Measurements from ENCODE around the gene TMEM18.
A peak's percentile ranks its signal among the peaks of the same experiment; 100 is the strongest.

TMEM18 gene

GRCh38 chr2:634636-635388, 42.4 kb downstream of the TMEM18 start:
- Mint-ChIP-seq H3K27ac (no peak overlapping the region), H3K36me3 (no peaks in the 10 kb centered on the region), H3K27me3 (peaks cover 2% of the 10 kb centered on the region), H3K4me3 (no peak overlapping the region), H3K4me1 (peaks cover 3% of the 10 kb centered on the region), H3K9me3 (peaks cover 2% of the 10 kb centered on the region)
- ATAC-seq (ENCODE audit: low read depth) (no peak), DNase-seq (ENCODE audit: low spot score in 2 of 2) (no peak)

- Mint-ChIP-seq H3K36me3 (no peaks in the 10 kb centered on the region), H3K27me3 (peaks cover 2% of the 10 kb centered on the region)
These were observed 43.2 kb downstream of the TMEM18 start for GRCh38 chr2:634041-634440.

GRCh38 chr2:633371-633770, 43.8 kb downstream of the TMEM18 start:
- H3K9me3 Mint-ChIP-seq: peaks cover 2% of the 10 kb centered on the region
- ATAC-seq (ENCODE audit: low read depth): no peak
- no peak overlapping the region for H3K4me3 Mint-ChIP-seq
- H3K36me3 Mint-ChIP-seq: no peaks in the 10 kb centered on the region
- H3K27me3 Mint-ChIP-seq: peaks cover 2% of the 10 kb centered on the region
- DNase-seq (ENCODE audit: low spot score in 2 of 2): peak in 1 of 2 donors; percentile 3
- H3K4me1 Mint-ChIP-seq: peaks cover 3% of the 10 kb centered on the region
- H3K27ac Mint-ChIP-seq: no peak overlapping the region

More at GRCh38 chr2:634041-634440, 43.2 kb downstream of the TMEM18 start:
- H3K4me3 Mint-ChIP-seq: no peak overlapping the region
- peaks cover 3% of the 10 kb centered on the region for H3K4me1 Mint-ChIP-seq
- DNase-seq (ENCODE audit: low spot score in 2 of 2): no peak
- ATAC-seq (ENCODE audit: low read depth): no peak
- no peak overlapping the region for H3K27ac Mint-ChIP-seq
- H3K9me3 Mint-ChIP-seq: peaks cover 2% of the 10 kb centered on the region

DNA sequence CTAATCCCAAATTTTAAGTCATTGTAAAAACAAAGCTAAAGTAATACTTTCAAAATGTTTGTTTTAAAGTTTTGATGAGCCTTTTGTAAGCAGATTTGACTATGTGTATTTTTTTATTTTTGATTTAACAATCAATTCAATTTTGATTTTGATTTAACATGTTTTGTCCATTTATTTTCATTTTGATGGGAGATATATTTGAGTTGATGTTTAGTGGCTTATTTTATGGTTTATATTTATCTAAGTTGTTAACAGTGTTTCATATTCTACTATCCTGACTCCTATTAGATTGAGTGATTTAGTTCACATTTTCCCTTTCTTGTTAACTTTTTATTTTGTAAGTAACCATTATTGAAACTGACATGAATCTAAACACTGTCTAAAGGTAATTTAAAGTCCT, 44.7 kb downstream of the TMEM18 start:
- Mint-ChIP-seq H3K27me3 (peaks cover 4% of the 10 kb centered on the region), H3K4me1 (peaks cover 3% of the 10 kb centered on the region), H3K9me3 (peaks cover 2% of the 10 kb centered on the region), H3K27ac (no peak overlapping the region), H3K36me3 (no peaks in the 10 kb centered on the region), H3K4me3 (no peak overlapping the region)
- ATAC-seq (ENCODE audit: low read depth): no peak
- no peak for DNase-seq (ENCODE audit: low spot score in 2 of 2)

DNA sequence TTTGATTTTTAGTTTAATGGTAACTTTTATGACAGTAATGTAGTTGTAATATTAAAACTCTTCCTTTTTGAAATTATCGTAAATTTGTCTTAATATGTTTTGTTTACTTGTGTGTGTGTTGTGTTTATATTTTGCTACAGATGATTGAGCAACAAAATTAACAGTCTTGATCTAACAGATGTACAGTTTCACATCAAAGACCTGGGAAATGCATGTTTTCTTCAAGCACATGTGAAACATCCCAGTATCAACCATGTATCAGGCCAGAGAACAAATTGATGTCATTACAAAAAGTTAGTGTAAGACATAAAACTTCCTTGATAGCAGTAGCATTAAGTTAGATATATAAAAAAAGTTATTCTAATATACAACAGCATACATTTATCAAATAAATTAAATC, 45.5 kb downstream of the TMEM18 start:
- Mint-ChIP-seq H3K27me3 (peaks cover 4% of the 10 kb centered on the region), H3K36me3 (no peaks in the 10 kb centered on the region), H3K27ac (no peak overlapping the region), H3K9me3 (peaks cover 2% of the 10 kb centered on the region), H3K4me3 (no peak overlapping the region), H3K4me1 (no peaks in the 10 kb centered on the region)
- ATAC-seq (ENCODE audit: low read depth) (no peak), DNase-seq (ENCODE audit: low spot score in 2 of 2) (no peak)

GRCh38 chr2:630451-631320, 46.5 kb downstream of the TMEM18 start:
- Mint-ChIP-seq H3K36me3 (no peaks in the 10 kb centered on the region), H3K9me3 (peaks cover 2% of the 10 kb centered on the region), H3K27me3 (peaks cover 4% of the 10 kb centered on the region), H3K4me3 (no peak overlapping the region), H3K27ac (no peak overlapping the region), H3K4me1 (no peaks in the 10 kb centered on the region)
- no peak for DNase-seq (ENCODE audit: low spot score in 2 of 2)
- no peak for ATAC-seq (ENCODE audit: low read depth)

- Mint-ChIP-seq H3K36me3 (no peaks in the 10 kb centered on the region), H3K27me3 (peaks cover 4% of the 10 kb centered on the region), H3K9me3 (peaks cover 2% of the 10 kb centered on the region), H3K4me3 (no peak overlapping the region), H3K27ac (no peak overlapping the region), H3K4me1 (no peaks in the 10 kb centered on the region)
- ATAC-seq (ENCODE audit: low read depth): no peak
- DNase-seq (ENCODE audit: low spot score in 2 of 2): no peak
These were observed 47.2 kb downstream of the TMEM18 start for GRCh38 chr2:629961-630360.

GRCh38 chr2:628651-629050, 48.6 kb downstream of the TMEM18 start:
- Mint-ChIP-seq H3K27ac (no peak overlapping the region), H3K27me3 (peaks cover 4% of the 10 kb centered on the region), H3K9me3 (peaks cover 2% of the 10 kb centered on the region), H3K4me1 (no peaks in the 10 kb centered on the region), H3K36me3 (no peaks in the 10 kb centered on the region), H3K4me3 (no peak overlapping the region)
- DNase-seq (ENCODE audit: low spot score in 2 of 2): no peak
- no peak for ATAC-seq (ENCODE audit: low read depth)

GRCh38 chr2:627926-628560, 49.2 kb downstream of the TMEM18 start:
- peaks cover 4% of the 10 kb centered on the region for H3K27me3 Mint-ChIP-seq
- ATAC-seq (ENCODE audit: low read depth): no peak
- DNase-seq (ENCODE audit: low spot score in 2 of 2): no peak
- no peak overlapping the region for H3K4me3 Mint-ChIP-seq
- peaks cover 2% of the 10 kb centered on the region for H3K9me3 Mint-ChIP-seq
- H3K4me1 Mint-ChIP-seq: no peaks in the 10 kb centered on the region
- H3K36me3 Mint-ChIP-seq: no peaks in the 10 kb centered on the region
- no peak overlapping the region for H3K27ac Mint-ChIP-seq

DNA sequence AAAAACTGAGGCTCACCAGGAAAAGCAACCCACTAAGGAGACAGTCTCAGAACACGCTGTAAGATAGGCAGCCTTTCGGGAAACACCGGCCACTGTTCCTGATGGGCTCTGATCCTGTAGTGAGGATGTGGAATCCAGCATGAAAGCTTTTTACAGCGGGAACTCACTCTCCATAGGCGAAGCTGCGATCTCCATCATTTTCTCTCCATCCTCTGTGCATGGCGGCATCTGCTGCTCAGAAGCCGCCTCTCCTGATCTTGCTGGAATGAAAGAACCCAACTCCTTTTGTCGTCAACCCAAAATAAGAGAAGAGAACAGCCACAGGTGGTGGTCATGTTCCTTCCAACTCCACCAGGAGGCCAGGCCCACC, 49.9 kb downstream of the TMEM18 start:
- Mint-ChIP-seq H3K9me3 (peaks cover 2% of the 10 kb centered on the region), H3K36me3 (no peaks in the 10 kb centered on the region), H3K4me1 (no peaks in the 10 kb centered on the region), H3K27me3 (peaks cover 4% of the 10 kb centered on the region), H3K4me3 (no peak overlapping the region), H3K27ac (no peak overlapping the region)
- ATAC-seq (ENCODE audit: low read depth) (no peak), DNase-seq (ENCODE audit: low spot score in 2 of 2) (no peak)

- peaks cover 4% of the 10 kb centered on the region for H3K27me3 Mint-ChIP-seq
These were observed 50.5 kb downstream of the TMEM18 start for GRCh38 chr2:626491-627339.

DNA sequence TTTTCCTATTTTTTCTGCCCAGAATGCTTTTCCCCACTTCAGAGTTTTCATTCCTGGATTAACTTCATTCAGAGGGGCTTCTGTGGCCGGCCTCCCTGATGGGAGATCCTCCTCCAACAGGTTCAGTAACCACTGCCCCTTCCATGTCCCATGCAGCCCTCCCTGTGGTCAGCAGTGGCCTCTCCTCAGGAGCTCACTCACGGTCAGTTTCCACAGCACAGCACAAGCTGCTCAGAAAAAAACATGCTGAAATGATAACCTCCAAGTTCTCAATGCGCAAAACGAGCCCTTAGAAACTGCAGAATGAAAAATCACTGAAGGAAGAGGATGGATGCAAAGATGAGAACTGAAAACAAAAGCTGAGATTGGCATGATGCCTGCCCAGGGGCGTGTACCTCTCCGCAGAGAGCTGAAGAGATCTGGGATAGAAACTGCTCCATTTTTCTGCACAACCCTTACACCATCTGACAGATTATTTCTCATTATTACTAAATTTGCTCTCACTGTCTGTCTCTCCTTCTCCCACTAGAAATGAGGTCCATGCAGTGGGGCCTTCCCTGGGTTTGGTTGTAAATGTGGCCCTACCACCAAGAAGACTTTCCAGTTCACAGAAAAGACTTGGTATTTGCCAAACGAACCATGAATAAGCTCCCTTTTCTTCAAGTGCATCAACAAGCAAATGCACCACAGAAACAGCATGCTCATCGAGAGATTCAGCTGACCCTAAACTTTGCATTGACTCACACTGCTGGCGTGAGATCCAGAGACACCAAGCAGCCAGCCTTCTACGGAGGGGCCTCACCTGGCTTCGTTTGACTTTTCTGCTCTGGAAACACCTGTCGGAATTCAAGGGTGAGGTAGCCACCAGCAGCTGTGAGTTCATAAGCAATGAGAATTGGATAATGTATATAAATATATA, 51.5 kb downstream of the TMEM18 start:
- peaks cover 4% of the 10 kb centered on the region for H3K27me3 Mint-ChIP-seq
- H3K36me3 Mint-ChIP-seq: no peaks in the 10 kb centered on the region
- H3K27ac Mint-ChIP-seq: no peak overlapping the region
- DNase-seq (ENCODE audit: low spot score in 2 of 2): peak in 1 of 2 donors; percentile 2
- no peaks in the 10 kb centered on the region for H3K4me1 Mint-ChIP-seq
- no peak for ATAC-seq (ENCODE audit: low read depth)
- H3K9me3 Mint-ChIP-seq: no peaks in the 10 kb centered on the region
- no peak overlapping the region for H3K4me3 Mint-ChIP-seq

More at GRCh38 chr2:626491-627339, 50.5 kb downstream of the TMEM18 start:
- DNase-seq (ENCODE audit: low spot score in 2 of 2) (no peak), ATAC-seq (ENCODE audit: low read depth) (no peak)
- Mint-ChIP-seq H3K27ac (no peak overlapping the region), H3K4me1 (no peaks in the 10 kb centered on the region), H3K4me3 (no peak overlapping the region), H3K9me3 (peaks cover under 1% of the 10 kb centered on the region), H3K36me3 (no peaks in the 10 kb centered on the region)
